ENCODE results near the gene SPOUT1.

Gene SPOUT1

DNA sequence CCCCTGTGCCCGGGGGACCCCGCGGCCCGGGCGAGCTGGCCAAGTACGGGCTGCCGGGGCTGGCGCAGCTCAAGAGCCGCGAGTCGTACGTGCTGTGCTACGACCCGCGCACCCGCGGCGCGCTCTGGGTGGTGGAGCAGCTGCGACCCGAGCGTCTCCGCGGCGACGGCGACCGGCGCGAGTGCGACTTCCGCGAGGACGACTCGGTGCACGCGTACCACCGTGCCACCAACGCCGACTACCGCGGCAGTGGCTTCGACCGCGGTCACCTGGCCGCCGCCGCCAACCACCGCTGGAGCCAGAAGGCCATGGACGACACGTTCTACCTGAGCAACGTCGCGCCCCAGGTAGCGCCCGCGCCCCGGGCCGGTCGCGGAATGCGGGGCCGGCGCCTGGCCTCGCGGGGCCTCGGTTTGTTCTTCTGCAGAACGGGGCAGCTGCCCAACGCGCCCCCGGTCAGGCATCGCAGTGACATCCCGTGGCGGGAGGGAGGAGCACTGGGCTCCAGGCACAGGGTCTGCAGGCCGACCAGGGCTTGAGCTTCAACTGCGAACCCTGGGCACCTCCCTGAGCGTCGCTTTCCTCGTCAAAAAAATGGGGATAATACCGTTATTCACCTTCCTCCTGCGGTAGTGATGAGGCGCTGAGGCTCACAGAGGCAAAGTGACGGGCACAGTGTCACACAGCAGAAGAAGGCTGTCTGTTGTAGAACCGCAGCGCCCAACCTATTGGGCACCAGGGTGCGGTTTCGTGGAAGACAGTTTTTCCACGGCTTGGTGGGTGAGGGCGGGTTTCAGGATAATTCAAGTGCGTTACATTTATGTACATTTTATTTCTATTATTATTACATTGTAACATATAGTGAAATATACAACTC lies 10.5 kb downstream of the SPOUT1 start:
- FAIRE-seq (no peak), DNase-seq (ENCODE audit: insufficient read length, low spot score) (no peak)
- TF ChIP-seq, protein P1, sequence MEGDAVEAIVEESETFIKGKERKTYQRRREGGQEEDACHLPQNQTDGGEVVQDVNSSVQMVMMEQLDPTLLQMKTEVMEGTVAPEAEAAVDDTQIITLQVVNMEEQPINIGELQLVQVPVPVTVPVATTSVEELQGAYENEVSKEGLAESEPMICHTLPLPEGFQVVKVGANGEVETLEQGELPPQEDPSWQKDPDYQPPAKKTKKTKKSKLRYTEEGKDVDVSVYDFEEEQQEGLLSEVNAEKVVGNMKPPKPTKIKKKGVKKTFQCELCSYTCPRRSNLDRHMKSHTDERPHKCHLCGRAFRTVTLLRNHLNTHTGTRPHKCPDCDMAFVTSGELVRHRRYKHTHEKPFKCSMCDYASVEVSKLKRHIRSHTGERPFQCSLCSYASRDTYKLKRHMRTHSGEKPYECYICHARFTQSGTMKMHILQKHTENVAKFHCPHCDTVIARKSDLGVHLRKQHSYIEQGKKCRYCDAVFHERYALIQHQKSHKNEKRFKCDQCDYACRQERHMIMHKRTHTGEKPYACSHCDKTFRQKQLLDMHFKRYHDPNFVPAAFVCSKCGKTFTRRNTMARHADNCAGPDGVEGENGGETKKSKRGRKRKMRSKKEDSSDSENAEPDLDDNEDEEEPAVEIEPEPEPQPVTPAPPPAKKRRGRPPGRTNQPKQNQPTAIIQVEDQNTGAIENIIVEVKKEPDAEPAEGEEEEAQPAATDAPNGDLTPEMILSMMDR (IDR thresholded peaks at IDR 0.05; ENCODE audit: insufficient read depth, missing control alignments): no peak

DNA sequence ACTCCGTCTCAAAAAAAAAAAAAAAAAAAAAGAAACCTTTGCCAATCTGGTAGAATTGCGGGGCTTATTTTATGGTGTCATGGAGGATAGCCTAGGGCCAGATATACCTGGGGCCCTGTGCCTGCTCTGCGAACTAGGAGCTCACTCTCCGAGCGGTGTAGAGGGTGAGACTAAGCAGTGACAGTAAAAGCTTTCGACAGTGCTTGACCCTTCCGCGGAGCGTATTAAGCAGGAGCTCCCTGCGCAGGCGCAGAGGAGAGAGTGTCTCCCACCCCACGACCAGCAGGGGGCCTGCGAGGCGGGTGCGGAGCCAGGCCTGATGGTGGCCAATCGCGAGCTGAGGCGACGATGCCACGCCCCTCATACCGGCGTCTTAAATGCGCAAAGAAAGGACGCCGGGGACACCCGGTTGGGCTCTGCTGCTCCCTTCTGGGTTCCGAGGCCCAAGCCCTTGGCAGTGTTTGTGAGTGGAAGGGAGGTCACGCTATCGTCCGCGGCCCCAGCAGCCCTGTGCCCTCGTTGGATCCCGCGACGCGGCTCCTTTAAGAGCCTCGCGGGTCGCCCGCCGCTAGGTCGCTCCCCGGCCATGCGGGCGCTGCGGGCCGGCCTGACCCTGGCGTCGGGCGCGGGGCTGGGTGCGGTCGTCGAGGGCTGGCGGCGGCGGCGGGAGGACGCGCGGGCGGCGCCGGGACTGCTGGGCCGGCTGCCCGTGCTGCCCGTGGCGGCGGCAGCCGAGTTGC lies 11.3 kb downstream of the SPOUT1 start, which contains the start of gene ENDOG:
ENDOG (plus strand) TSS at position 402 of the 740 bp plus-strand sequence; CDS start at position 587, 185 bp downstream.
- no peak for FAIRE-seq
- TF ChIP-seq, protein P1 (IDR thresholded peaks at IDR 0.05; ENCODE audit: insufficient read depth, missing control alignments): peak; percentile 83

DNA sequence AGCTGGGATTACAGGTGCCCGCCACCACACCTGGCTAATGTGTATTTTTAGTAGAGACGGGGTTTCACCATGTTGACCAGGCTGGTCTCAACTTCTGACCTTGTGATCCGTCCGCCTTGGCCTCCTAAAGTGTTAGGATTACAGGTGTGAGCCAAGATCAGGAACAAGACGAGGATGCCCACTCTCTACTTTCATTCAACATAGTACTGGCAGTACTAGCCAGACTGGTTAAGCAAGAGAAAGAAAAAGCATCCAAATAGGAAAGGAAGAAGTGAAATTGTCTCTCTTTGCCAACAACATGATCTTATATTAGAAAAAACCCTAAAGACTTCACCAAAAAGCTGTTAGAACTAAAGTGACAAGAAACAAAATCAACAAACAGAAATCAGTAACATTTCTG lies 18.7 kb downstream of the SPOUT1 start:
- DNase-seq (ENCODE audit: insufficient read length, low spot score): no peak
- no peak for FAIRE-seq
- TF ChIP-seq, protein P1 (IDR thresholded peaks at IDR 0.05; ENCODE audit: insufficient read depth, missing control alignments): no peak

More for the DNA sequence above, 11.3 kb downstream of the SPOUT1 start, which contains the start of gene ENDOG:
- peak; percentile 93 for DNase-seq (ENCODE audit: insufficient read length, low spot score)

DNA sequence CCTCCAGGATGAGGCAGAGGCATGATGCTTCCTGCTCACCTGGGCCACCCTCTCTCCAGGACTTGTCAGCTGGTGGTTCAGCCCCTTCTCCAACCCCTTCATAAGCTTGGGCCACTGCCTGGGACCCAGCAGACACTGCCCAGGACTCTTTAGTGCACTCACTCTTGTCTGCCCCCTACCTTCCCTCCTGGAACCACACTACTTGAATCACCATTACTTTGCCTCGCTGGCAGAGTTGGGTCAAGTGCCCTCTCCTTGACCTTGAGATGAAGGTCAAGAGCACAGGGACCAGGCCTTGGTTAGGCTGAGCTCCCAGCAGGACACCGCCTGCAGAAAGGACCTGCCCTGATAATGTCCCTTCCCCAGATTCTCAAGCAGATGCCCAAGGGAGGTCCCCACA lies 19.8 kb downstream of the SPOUT1 start:
- TF ChIP-seq, protein P1 (IDR thresholded peaks at IDR 0.05; ENCODE audit: insufficient read depth, missing control alignments): no peak
- FAIRE-seq (no peak), DNase-seq (ENCODE audit: insufficient read length, low spot score) (no peak)

DNA sequence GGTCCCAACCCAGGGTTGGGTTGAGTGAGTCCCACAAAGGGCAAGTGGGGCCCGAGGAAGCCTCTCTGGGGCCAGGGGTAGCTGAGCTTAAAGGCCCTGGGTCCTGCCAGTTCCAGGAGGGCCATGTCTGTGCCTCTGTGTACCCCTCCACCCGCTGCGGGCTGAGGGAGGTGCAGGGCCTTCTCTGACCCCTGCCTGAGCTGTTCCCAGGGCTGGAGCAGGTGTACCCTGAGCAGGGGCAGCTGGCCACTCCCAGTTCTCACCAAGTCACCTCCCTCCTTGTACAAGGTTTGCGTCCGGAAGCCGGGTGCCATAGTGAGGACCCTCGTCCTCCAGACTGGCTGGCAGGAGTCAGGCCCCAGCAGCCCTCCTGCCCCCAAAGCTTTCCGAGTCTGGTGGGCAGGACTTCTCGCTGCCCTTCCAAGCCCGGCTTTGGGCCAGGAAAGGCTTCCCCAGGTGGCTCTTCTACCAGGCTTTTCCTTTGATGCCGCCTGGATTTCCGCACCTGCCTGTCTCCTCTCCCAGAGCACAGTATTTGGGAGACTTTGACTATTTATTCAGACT lies 20.5 kb downstream of the SPOUT1 start:
- DNase-seq (ENCODE audit: insufficient read length, low spot score) (no peak), FAIRE-seq (no peak)
- TF ChIP-seq, protein P1 (IDR thresholded peaks at IDR 0.05; ENCODE audit: insufficient read depth, missing control alignments): no peak

DNA sequence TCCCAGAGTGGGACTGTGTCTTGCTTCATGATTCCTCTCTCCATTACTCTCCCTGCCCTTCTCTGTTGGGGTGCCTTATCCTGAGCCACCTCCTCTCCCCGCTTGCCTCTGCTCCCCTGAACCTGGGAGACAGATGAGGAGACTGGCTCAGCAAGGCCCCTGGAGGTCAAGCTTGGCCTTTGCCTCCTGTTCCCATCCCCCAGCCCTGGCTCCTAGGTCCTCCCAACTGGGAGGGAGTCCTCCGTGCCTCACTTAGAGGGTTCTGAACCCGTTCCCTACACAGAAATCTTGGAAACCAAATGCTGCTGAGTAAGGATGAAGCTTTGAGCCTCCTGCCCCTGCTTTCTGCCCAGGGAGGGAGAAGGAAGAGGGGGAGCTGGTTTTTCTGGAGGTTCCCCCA lies 21.1 kb downstream of the SPOUT1 start:
- no peak for DNase-seq (ENCODE audit: insufficient read length, low spot score)
- TF ChIP-seq, protein P1 (IDR thresholded peaks at IDR 0.05; ENCODE audit: insufficient read depth, missing control alignments): no peak
- FAIRE-seq: no peak
